ENCODE results near the gene CABLES1. TPM values are rescaled to one million over a fixed set of nuclear protein-coding genes. Genes with fewer than 3 reads are reported as not detected.

Gene CABLES1
- polyA plus RNA-seq, 2 of the 4 experiments (the other 2 are of a cell fraction), result 4.5 to 8.6 TPM

GRCh38 chr18:23291456-23292205, 156.3 kb downstream of the CABLES1 start:
- ChIA-PET CTCF (interaction anchor here (0.5 to 0.6 kb wide), 3 partner anchors 11 to 478 kb away, joined by 3 read pairs; no protein-coding TSS in a partner anchor), POLR2A (no interaction called here)
- no peaks in the 10 kb centered on the region for H3K9me3 ChIP-seq
- FAIRE-seq (no peak), ATAC-seq (no peak), DNase-seq (ENCODE audit: low read depth in 1 of 2, low spot score in 1 of 2) (no peak)
- no peak overlapping the region for H3K4me3 ChIP-seq
- H3K4me2 ChIP-seq, result no peak overlapping the region
- WGBS (ENCODE audit: missing lambda C conversion rate), result 82% methylated on average over 2 of the region's 4 CpGs
- H3K27ac ChIP-seq, result no peak overlapping the region
- TF ChIP-seq HES2 (IDR thresholded peaks at IDR 0.05) (no peak), HOXB5 (CRISPR knock-in tag; IDR thresholded peaks at IDR 0.05) (no peak), CHD2 (IDR thresholded peaks at IDR 0.05; ENCODE audit: low read length, partially characterized antibody) (no peak), FOXS1 (CRISPR knock-in tag; IDR thresholded peaks at IDR 0.05) (no peak)
- H3K4me1 ChIP-seq, result no peaks in the 10 kb centered on the region

- Histone ChIP-seq H3K9me3 (no peaks in the 10 kb centered on the region), H3K27ac (no peak overlapping the region), H3K4me2 (no peak overlapping the region), H3K4me3 (no peak overlapping the region), H3K4me1 (no peaks in the 10 kb centered on the region)
- POLR2A ChIA-PET, result no interaction called here
- 72% methylated on average over 6 of the region's 6 CpGs for WGBS (ENCODE audit: missing lambda C conversion rate)
- TF ChIP-seq JUN (IDR thresholded peaks at IDR 0.05) (no peak), HEYL (CRISPR knock-in tag; IDR thresholded peaks at IDR 0.05) (no peak), USF2 (IDR thresholded peaks at IDR 0.05) (no peak), PHF8 (IDR thresholded peaks at IDR 0.05; ENCODE audit: borderline replicate concordance, low read depth) (no peak), ZFP36 (IDR thresholded peaks at IDR 0.05; ENCODE audit: borderline replicate concordance, partially characterized antibody) (no peak), JUNB (IDR thresholded peaks at IDR 0.05) (no peak), HMGXB4 (CRISPR knock-in tag; IDR thresholded peaks at IDR 0.05; ENCODE audit: borderline replicate concordance) (no peak), FOSB (CRISPR knock-in tag; IDR thresholded peaks at IDR 0.05) (no peak), REST (IDR thresholded peaks at IDR 0.05) (no peak), ZSCAN20 (CRISPR knock-in tag; IDR thresholded peaks at IDR 0.05) (no peak), ELK1 (IDR thresholded peaks at IDR 0.05; ENCODE audit: low read depth, low read length) (no peak), CBX2 (IDR thresholded peaks at IDR 0.05; ENCODE audit: borderline replicate concordance, low read depth) (no peak), NFE2L2 (conservative IDR thresholded peaks at IDR 0.05; ENCODE audit: low read length) (no peak), MAFK (IDR thresholded peaks at IDR 0.05; ENCODE audit: partially characterized antibody) (no peak), HDAC2 (IDR thresholded peaks at IDR 0.05) (no peak), KDM5A (IDR thresholded peaks at IDR 0.05) (no peak), MAX (IDR thresholded peaks at IDR 0.05) (no peak), NPAS2 (CRISPR knock-in tag; IDR thresholded peaks at IDR 0.05; ENCODE audit: borderline replicate concordance) (no peak), ATOH8 (CRISPR knock-in tag; IDR thresholded peaks at IDR 0.05; ENCODE audit: low read depth) (no peak), TP53 (CRISPR knock-in tag; IDR thresholded peaks at IDR 0.05) (no peak)
- CTCF ChIA-PET, result no interaction called here
- ATAC-seq (no peak), DNase-seq (ENCODE audit: low read depth in 1 of 2, low spot score in 1 of 2) (no peak), FAIRE-seq (no peak)
Observed at GRCh38 chr18:23300231-23300805, 165.0 kb downstream of the CABLES1 start.
